ENCODE results near the gene STK26.

The STK26 gene

GRCh38 chrX:132025041-132025440 is 1.9 kb downstream of the STK26 start:
- peaks cover 36% of the 10 kb centered on the region for H4K20me1 ChIP-seq (ENCODE audit: insufficient read depth, low read length)
- peaks cover 19% of the 10 kb centered on the region for H3K36me3 ChIP-seq (ENCODE audit: insufficient read depth, low read length)
- TF ChIP-seq EZH2 (IDR thresholded peaks at IDR 0.05; ENCODE audit: borderline replicate concordance, low read depth, low read length, severe bottlenecking) (no peak), CTCF (IDR thresholded peaks at IDR 0.05; ENCODE audit: borderline replicate concordance, extremely low read depth, low read length, poor library complexity, severe bottlenecking) (no peak)
- ATAC-seq (ENCODE audit: insufficient read depth, low read depth) (0 out of 3 replicates have a peak, but pooled peaks have one; percentile 22), DNase-seq (peak; percentile 50)
- H3K27me3 ChIP-seq (ENCODE audit: insufficient read depth, low read length, poor library complexity): no peaks in the 10 kb centered on the region
- H3K9ac ChIP-seq (ENCODE audit: low read depth, low read length): peak overlapping the region; percentile 98
- H3K4me1 ChIP-seq (ENCODE audit: insufficient read depth, low read length): peaks cover 62% of the 10 kb centered on the region
- no peak overlapping the region; the same call in 1 of the 2 replicates for H2AFZ ChIP-seq (ENCODE audit: low read depth, low read length)
- peak overlapping the region; percentile 97 for H3K27ac ChIP-seq (ENCODE audit: low read length)
- H3K4me3 ChIP-seq (ENCODE audit: low read depth in 1 of 2, low read length in 2 of 2): peak overlapping the region; percentile 87 to 96; a peak in 3 of 4 replicates
- H3K9me3 ChIP-seq (ENCODE audit: insufficient read depth, low read length, severe bottlenecking): no peaks in the 10 kb centered on the region
- H3K79me2 ChIP-seq (ENCODE audit: insufficient read depth, low read length): peaks cover 90% of the 10 kb centered on the region
- peak overlapping the region; percentile 83 for H3K4me2 ChIP-seq (ENCODE audit: insufficient read depth, low read length)

- Histone ChIP-seq H3K27ac (ENCODE audit: low read length) (no peak overlapping the region), H3K9ac (ENCODE audit: low read depth, low read length) (no peak overlapping the region), H3K4me1 (ENCODE audit: insufficient read depth, low read length) (peaks cover 78% of the 10 kb centered on the region), H3K4me3 (ENCODE audit: low read depth in 1 of 2, low read length in 2 of 2) (no peak overlapping the region), H4K20me1 (ENCODE audit: insufficient read depth, low read length) (peaks cover 68% of the 10 kb centered on the region), H3K27me3 (ENCODE audit: insufficient read depth, low read length, poor library complexity) (no peaks in the 10 kb centered on the region), H3K9me3 (ENCODE audit: insufficient read depth, low read length, severe bottlenecking) (no peaks in the 10 kb centered on the region), H3K79me2 (ENCODE audit: insufficient read depth, low read length) (peaks cover 98% of the 10 kb centered on the region), H2AFZ (ENCODE audit: low read depth, low read length) (no peak overlapping the region), H3K36me3 (ENCODE audit: insufficient read depth, low read length) (peaks cover 27% of the 10 kb centered on the region; the same call in 1 of the 2 replicates), H3K4me2 (ENCODE audit: insufficient read depth, low read length) (peak overlapping the region; percentile 41; the same call in 1 of the 2 replicates)
- ATAC-seq (ENCODE audit: insufficient read depth, low read depth) (no peak), DNase-seq (no peak)
- TF ChIP-seq CTCF (IDR thresholded peaks at IDR 0.05; ENCODE audit: borderline replicate concordance, extremely low read depth, low read length, poor library complexity, severe bottlenecking) (no peak), EZH2 (IDR thresholded peaks at IDR 0.05; ENCODE audit: borderline replicate concordance, low read depth, low read length, severe bottlenecking) (no peak)
These were observed 7.2 kb downstream of the STK26 start for GRCh38 chrX:132030264-132030663.

- no peak for DNase-seq
- Histone ChIP-seq H3K4me3 (ENCODE audit: low read depth in 1 of 2, low read length in 2 of 2) (no peak overlapping the region), H3K27ac (ENCODE audit: low read length) (no peak overlapping the region), H3K4me1 (ENCODE audit: insufficient read depth, low read length) (peaks cover 64% of the 10 kb centered on the region), H3K27me3 (ENCODE audit: insufficient read depth, low read length, poor library complexity) (no peaks in the 10 kb centered on the region), H3K9me3 (ENCODE audit: insufficient read depth, low read length, severe bottlenecking) (no peaks in the 10 kb centered on the region), H4K20me1 (ENCODE audit: insufficient read depth, low read length) (peaks cover 73% of the 10 kb centered on the region), H3K36me3 (ENCODE audit: insufficient read depth, low read length) (peaks cover 25% of the 10 kb centered on the region; the same call in 1 of the 2 replicates), H2AFZ (ENCODE audit: low read depth, low read length) (no peak overlapping the region), H3K79me2 (ENCODE audit: insufficient read depth, low read length) (peaks cover 98% of the 10 kb centered on the region), H3K9ac (ENCODE audit: low read depth, low read length) (no peak overlapping the region), H3K4me2 (ENCODE audit: insufficient read depth, low read length) (no peak overlapping the region; the same call in 1 of the 2 replicates)
- ATAC-seq (ENCODE audit: insufficient read depth, low read depth): peak; percentile 66
- TF ChIP-seq CTCF (IDR thresholded peaks at IDR 0.05; ENCODE audit: borderline replicate concordance, extremely low read depth, low read length, poor library complexity, severe bottlenecking) (no peak), EZH2 (IDR thresholded peaks at IDR 0.05; ENCODE audit: borderline replicate concordance, low read depth, low read length, severe bottlenecking) (no peak)
These were observed 8.8 kb downstream of the STK26 start for GRCh38 chrX:132031867-132032266.
